Measurements from ENCODE around the gene SIPA1. TPM values are rescaled to one million over a fixed set of nuclear protein-coding genes. Genes with fewer than 3 reads are reported as not detected.

Gene SIPA1
- total and polyA plus RNA-seq, 9 of the 15 experiments (the other 6 are each of a cell fraction or from before 2014, with no cell fraction given), result 0.25 to 85.8 (median 16.8) TPM

DNA sequence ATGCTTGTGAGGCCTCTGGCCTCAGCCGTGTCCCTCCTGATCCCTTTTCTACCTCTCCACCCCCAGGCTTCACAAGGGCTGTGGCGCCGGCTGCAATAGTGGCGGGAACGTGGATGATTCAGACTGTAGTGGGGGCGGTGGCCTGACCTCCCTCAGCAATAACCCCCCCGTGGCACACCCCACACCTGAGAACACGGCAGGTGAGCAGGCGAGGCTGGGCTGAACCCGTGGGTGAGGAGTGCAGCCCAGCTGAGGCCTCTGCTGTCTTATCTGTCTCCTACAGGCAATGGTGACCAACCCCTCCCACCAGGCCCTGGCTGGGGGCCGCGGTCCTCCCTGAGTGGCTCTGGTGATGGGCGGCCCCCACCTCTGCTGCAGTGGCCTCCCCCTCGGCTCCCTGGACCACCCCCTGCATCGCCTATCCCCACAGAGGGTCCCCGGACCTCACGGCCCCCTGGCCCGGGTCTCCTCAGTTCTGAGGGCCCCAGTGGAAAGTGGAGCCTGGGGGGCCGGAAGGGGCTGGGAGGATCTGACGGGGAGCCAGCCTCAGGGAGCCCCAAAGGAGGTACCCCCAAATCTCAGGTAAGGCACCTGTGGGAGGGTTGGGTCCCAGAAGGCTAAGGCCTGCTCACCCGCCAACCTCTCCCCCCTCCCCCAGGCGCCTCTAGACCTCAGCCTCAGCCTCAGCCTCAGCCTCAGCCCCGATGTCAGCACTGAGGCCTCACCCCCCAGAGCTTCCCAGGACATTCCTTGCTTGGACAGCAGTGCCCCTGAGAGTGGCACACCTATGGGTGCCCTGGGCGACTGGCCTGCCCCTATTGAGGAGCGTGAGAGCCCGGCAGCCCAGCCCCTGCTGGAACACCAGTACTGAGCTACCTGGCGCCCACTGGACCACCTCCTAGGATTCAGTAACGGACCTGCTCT lies 1.5 kb upstream of the SIPA1 start (continued):
- TF ChIP-seq, protein P1, sequence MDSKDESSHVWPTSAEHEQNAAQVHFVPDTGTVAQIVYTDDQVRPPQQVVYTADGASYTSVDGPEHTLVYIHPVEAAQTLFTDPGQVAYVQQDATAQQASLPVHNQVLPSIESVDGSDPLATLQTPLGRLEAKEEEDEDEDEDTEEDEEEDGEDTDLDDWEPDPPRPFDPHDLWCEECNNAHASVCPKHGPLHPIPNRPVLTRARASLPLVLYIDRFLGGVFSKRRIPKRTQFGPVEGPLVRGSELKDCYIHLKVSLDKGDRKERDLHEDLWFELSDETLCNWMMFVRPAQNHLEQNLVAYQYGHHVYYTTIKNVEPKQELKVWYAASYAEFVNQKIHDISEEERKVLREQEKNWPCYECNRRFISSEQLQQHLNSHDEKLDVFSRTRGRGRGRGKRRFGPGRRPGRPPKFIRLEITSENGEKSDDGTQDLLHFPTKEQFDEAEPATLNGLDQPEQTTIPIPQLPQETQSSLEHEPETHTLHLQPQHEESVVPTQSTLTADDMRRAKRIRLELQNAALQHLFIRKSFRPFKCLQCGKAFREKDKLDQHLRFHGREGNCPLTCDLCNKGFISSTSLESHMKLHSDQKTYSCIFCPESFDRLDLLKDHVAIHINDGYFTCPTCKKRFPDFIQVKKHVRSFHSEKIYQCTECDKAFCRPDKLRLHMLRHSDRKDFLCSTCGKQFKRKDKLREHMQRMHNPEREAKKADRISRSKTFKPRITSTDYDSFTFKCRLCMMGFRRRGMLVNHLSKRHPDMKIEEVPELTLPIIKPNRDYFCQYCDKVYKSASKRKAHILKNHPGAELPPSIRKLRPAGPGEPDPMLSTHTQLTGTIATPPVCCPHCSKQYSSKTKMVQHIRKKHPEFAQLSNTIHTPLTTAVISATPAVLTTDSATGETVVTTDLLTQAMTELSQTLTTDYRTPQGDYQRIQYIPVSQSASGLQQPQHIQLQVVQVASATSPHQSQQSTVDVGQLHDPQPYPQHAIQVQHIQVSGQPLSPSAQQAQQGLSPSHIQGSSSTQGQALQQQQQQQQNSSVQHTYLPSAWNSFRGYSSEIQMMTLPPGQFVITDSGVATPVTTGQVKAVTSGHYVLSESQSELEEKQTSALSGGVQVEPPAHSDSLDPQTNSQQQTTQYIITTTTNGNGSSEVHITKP (IDR thresholded peaks at IDR 0.05; ENCODE audit: partially characterized antibody), result peak; percentile 27
- TF ChIP-seq ZKSCAN8 (CRISPR knock-in tag; IDR thresholded peaks at IDR 0.05) (no peak), ZNF134 (CRISPR knock-in tag; conservative IDR thresholded peaks at IDR 0.05) (no peak), CREB1 (IDR thresholded peaks at IDR 0.05) (peak; percentile 43), CREB1 (CRISPR knock-in tag; IDR thresholded peaks at IDR 0.05) (no peak), KLF10 (CRISPR knock-in tag; IDR thresholded peaks at IDR 0.05) (no peak), MYC (IDR thresholded peaks at IDR 0.05; ENCODE audit: low read depth, low read length) (0 out of 2 replicates have a peak, but pooled peaks have one; percentile 18), MYC (CRISPR knock-in tag; IDR thresholded peaks at IDR 0.05; ENCODE audit: borderline replicate concordance, low read depth) (no peak), TAF7 (tag; IDR thresholded peaks at IDR 0.05) (no peak), JUND (IDR thresholded peaks at IDR 0.05; ENCODE audit: borderline replicate concordance, low read depth, low read length) (peak; percentile 42; the same call in 1 of the 2 replicates), JUND (tag; IDR thresholded peaks at IDR 0.05; ENCODE audit: borderline replicate concordance, low read depth, low read length) (no peak; the same call in 2 of the 3 replicates), RCOR1 (IDR thresholded peaks at IDR 0.05; ENCODE audit: borderline replicate concordance in 1 of 2, low read depth in 2 of 2, low read length in 2 of 2) (peak in 1 of 2 experiments; percentile 69; a peak in 1 of 4 replicates)
- TF ChIP-seq, protein P2, sequence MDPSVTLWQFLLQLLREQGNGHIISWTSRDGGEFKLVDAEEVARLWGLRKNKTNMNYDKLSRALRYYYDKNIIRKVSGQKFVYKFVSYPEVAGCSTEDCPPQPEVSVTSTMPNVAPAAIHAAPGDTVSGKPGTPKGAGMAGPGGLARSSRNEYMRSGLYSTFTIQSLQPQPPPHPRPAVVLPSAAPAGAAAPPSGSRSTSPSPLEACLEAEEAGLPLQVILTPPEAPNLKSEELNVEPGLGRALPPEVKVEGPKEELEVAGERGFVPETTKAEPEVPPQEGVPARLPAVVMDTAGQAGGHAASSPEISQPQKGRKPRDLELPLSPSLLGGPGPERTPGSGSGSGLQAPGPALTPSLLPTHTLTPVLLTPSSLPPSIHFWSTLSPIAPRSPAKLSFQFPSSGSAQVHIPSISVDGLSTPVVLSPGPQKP (CRISPR knock-in tag; IDR thresholded peaks at IDR 0.05), result no peak
- TF ChIP-seq, protein P3, sequence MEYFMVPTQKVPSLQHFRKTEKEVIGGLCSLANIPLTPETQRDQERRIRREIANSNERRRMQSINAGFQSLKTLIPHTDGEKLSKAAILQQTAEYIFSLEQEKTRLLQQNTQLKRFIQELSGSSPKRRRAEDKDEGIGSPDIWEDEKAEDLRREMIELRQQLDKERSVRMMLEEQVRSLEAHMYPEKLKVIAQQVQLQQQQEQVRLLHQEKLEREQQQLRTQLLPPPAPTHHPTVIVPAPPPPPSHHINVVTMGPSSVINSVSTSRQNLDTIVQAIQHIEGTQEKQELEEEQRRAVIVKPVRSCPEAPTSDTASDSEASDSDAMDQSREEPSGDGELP (CRISPR knock-in tag; IDR thresholded peaks at IDR 0.05; ENCODE audit: borderline replicate concordance), result peak; percentile 98
- TF ChIP-seq, protein P4, sequence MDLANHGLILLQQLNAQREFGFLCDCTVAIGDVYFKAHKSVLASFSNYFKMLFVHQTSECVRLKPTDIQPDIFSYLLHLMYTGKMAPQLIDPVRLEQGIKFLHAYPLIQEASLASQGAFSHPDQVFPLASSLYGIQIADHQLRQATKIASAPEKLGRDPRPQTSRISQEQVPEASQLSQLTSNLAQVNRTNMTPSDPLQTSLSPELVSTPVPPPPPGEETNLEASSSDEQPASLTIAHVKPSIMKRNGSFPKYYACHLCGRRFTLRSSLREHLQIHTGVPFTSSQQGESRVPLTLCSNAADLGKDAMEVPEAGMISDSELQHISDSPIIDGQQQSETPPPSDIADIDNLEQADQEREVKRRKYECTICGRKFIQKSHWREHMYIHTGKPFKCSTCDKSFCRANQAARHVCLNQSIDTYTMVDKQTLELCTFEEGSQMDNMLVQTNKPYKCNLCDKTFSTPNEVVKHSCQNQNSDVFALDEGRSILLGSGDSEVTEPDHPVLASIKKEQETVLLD (IDR thresholded peaks at IDR 0.05), result peak; percentile 86; the same call in 1 of the 2 replicates
